Cerebellar nuclear complex (tissue), 1 donor: ENCODE measurements around the gene ATP1A1.

ENCODE experiments used
- DNase-seq, 2 experiments: peaks; one replicate each; lab custom pipeline; 2025; lab: John Stamatoyannopoulos, UW

Gene ATP1A1

GRCh38 chr1:116372191-116372590, 853 bp upstream of the ATP1A1 start:
- DNase-seq = no peak

- no peak for DNase-seq
These were observed 648 bp downstream of the ATP1A1 start for GRCh38 chr1:116373431-116374352.

GRCh38 chr1:116374353-116375147, 1.5 kb downstream of the ATP1A1 start:
- DNase-seq = no peak

- DNase-seq = no peak
These were observed 2.3 kb downstream of the ATP1A1 start for GRCh38 chr1:116375148-116375886.

- no peak for DNase-seq
These were observed 3.1 kb downstream of the ATP1A1 start for GRCh38 chr1:116375887-116376728.

- no peak for DNase-seq
These were observed 3.7 kb downstream of the ATP1A1 start for GRCh38 chr1:116376729-116377086.

- DNase-seq = peak; percentile 58 to 87
These were observed 4.8 kb downstream of the ATP1A1 start for GRCh38 chr1:116377541-116378529.

- no peak for DNase-seq
These were observed 6.1 kb downstream of the ATP1A1 start for GRCh38 chr1:116379057-116379630.

- DNase-seq = no peak
These were observed 6.8 kb downstream of the ATP1A1 start for GRCh38 chr1:116379674-116380498.

GRCh38 chr1:116380499-116381242, 7.6 kb downstream of the ATP1A1 start:
- DNase-seq = no peak

GRCh38 chr1:116382321-116382720, 9.3 kb downstream of the ATP1A1 start:
- no peak for DNase-seq

- DNase-seq = no peak
These were observed 9.9 kb downstream of the ATP1A1 start for GRCh38 chr1:116382857-116383483.

- DNase-seq = no peak
These were observed 13.0 kb downstream of the ATP1A1 start for GRCh38 chr1:116386042-116386441.

- no peak for DNase-seq
These were observed 14.5 kb downstream of the ATP1A1 start for GRCh38 chr1:116387551-116387950.

GRCh38 chr1:116388122-116388521, 15.1 kb downstream of the ATP1A1 start:
- DNase-seq = no peak

- no peak for DNase-seq
These were observed 16.0 kb downstream of the ATP1A1 start for GRCh38 chr1:116389013-116389412.

GRCh38 chr1:116389686-116390085, 16.6 kb downstream of the ATP1A1 start:
- no peak for DNase-seq

- no peak for DNase-seq
These were observed 17.2 kb downstream of the ATP1A1 start for GRCh38 chr1:116390195-116390594.
